SK-N-SH treated with all-trans-retinoic acid at 6 μM for 48 hours (cell line): ENCODE results near the gene FHL1.

Source experiments
- ESRRG ChIP-seq: fragments of 250-450 bp; sonication (Bioruptor Pico); IDR thresholded peaks from 2 replicates; pipeline ENCODE4 v1.6.1; 2021; ENCODE audit warnings: mild to moderate bottlenecking
- OSR1 ChIP-seq: fragments of 250-450 bp; sonication (Bioruptor Pico); IDR thresholded peaks from 2 replicates; pipeline ENCODE4 v1.8.0; 2022; ENCODE audit warnings: moderate library complexity, mild to moderate bottlenecking, inconsistent platforms
- SNAI2 ChIP-seq: fragments of 250-450 bp; sonication (Bioruptor Pico); IDR thresholded peaks from 2 replicates; pipeline ENCODE4 v1.5.0; 2020; ENCODE audit warnings: mild to moderate bottlenecking, moderate library complexity
- TF ChIP-seq, protein P1 (sequence below): fragments of 250-450 bp; sonication (Bioruptor Pico); IDR thresholded peaks from 2 replicates; pipeline ENCODE4 v1.5.1; 2021; ENCODE audit warnings: mild to moderate bottlenecking, moderate library complexity

DNA sequence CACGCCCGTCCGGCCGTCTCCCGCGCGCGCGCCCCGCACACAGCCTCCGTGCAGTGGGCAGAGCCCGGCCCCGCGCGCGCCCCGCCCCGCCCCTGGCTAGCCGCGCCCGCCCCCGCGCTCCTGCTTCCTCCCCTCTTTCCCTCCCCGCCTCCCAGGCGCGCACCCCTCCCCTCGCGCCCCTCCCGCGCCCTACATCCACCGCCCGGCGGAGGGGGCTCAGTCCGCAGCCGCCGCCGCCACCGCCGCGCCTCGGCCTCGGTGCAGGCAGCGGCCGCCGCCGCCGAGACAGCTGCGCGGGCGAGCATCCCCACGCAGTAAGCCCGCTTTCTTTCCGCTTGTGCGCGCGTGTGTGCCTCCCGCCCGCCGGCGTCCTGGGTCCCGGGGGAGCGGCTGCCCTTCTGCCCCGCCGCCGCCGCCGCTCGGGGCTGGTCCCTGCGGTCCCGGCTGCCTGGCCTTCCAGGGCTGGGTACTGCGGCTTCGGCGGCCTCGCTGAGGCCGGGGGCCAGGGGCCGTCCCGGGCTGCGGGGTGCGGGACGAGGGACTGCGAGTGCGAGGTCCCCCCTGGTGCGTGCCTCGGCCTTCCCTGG, at the start of gene FHL1:
- TF ChIP-seq, protein P1, sequence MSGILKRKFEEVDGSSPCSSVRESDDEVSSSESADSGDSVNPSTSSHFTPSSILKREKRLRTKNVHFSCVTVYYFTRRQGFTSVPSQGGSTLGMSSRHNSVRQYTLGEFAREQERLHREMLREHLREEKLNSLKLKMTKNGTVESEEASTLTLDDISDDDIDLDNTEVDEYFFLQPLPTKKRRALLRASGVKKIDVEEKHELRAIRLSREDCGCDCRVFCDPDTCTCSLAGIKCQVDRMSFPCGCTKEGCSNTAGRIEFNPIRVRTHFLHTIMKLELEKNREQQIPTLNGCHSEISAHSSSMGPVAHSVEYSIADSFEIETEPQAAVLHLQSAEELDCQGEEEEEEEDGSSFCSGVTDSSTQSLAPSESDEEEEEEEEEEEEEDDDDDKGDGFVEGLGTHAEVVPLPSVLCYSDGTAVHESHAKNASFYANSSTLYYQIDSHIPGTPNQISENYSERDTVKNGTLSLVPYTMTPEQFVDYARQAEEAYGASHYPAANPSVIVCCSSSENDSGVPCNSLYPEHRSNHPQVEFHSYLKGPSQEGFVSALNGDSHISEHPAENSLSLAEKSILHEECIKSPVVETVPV, result no peak
- TF ChIP-seq OSR1 (CRISPR knock-in tag) (no peak), ESRRG (no peak), SNAI2 (CRISPR knock-in tag) (no peak)
